Fibroblast of lung (primary cell): ENCODE measurements around the gene SART3. TPM values are rescaled to one million over a fixed set of nuclear protein-coding genes. Genes with fewer than 3 reads are reported as not detected.

ENCODE experiments used
- DNase-seq, 2 donors: peaks; one replicate each; pipeline versions ENCODE4 v3.0.0 to v3.0.0-alpha.2; 2010; ENCODE audit warnings: low read depth in 2 of 2
- H2AFZ ChIP-seq: 2 replicates; pipeline ENCODE4 v1.5.1; 2012; ENCODE audit warnings: low read length, control low read depth, inconsistent platforms
- H3K27ac ChIP-seq: 2 replicates; pipeline ENCODE4 v1.5.1; 2011; ENCODE audit warnings: low read length, control low read depth; ENCODE audit not compliant: insufficient read depth
- H3K27me3 ChIP-seq: 2 replicates; pipeline ENCODE4 v1.5.1; 2011; ENCODE audit warnings: mild to moderate bottlenecking, low read length; ENCODE audit not compliant: control insufficient read depth, insufficient read depth
- H3K36me3 ChIP-seq: 2 replicates; pipeline ENCODE4 v1.5.1; 2011; ENCODE audit warnings: low read length; ENCODE audit not compliant: control insufficient read depth, insufficient read depth
- H3K4me1 ChIP-seq: 2 replicates; pipeline ENCODE4 v1.5.1; 2011; ENCODE audit warnings: low read length; ENCODE audit not compliant: control insufficient read depth, insufficient read depth; ENCODE audit errors: extremely low read depth
- H3K4me2 ChIP-seq: 2 replicates; pipeline ENCODE4 v1.5.1; 2011; ENCODE audit warnings: low read length, control low read depth; ENCODE audit not compliant: insufficient read depth; ENCODE audit errors: extremely low read depth
- H3K4me3 ChIP-seq, 4 experiments: fragments of 200-600 bp in 1 of 4; sonication (generic) in 1 of 4; replicated peaks in 1 of 4; 2 replicates each; pipeline ENCODE4 v1.5.1; 2011 to 2016; ENCODE audit warnings: low read length in 4 of 4, low read depth in 3 of 4, mild to moderate bottlenecking in 3 of 4, control low read depth in 2 of 4, inconsistent platforms in 1 of 4, mixed read lengths in 1 of 4; ENCODE audit not compliant: insufficient read depth in 1 of 4; ENCODE audit errors: control extremely low read depth in 1 of 4
- H3K79me2 ChIP-seq: 2 replicates; pipeline ENCODE4 v1.5.1; 2012; ENCODE audit warnings: mild to moderate bottlenecking, low read length, inconsistent platforms; ENCODE audit not compliant: control insufficient read depth, insufficient read depth
- H3K9ac ChIP-seq: 2 replicates; pipeline ENCODE4 v1.5.1; 2011; ENCODE audit warnings: mild to moderate bottlenecking, low read length, control low read depth; ENCODE audit not compliant: insufficient read depth
- H3K9me3 ChIP-seq: 2 replicates; pipeline ENCODE4 v1.5.1; 2012; ENCODE audit warnings: low read depth, low read length; ENCODE audit not compliant: control insufficient read depth, insufficient read depth
- H4K20me1 ChIP-seq: 2 replicates; pipeline ENCODE4 v1.5.1; 2011; ENCODE audit warnings: low read length; ENCODE audit not compliant: control insufficient read depth, insufficient read depth; ENCODE audit errors: extremely low read depth
- EZH2 ChIP-seq: IDR thresholded peaks from 2 replicates; pipeline ENCODE4 v1.5.1; 2012; ENCODE audit warnings: low read length, control low read depth, mild to moderate bottlenecking; ENCODE audit errors: missing control alignments
- polyA plus RNA-seq, 2 donors: library from polyadenylated mRNA; depleted of rRNA in 1 of 2; stranded (reverse) in 1 of 2; unstranded in 1 of 2; fragments of >200 nt; gene quantifications; 2 replicates each; pipeline ENCODE4 v1.2.1, GENCODE V29; 2011 to 2012; ENCODE audit warnings: missing spikeins in 1 of 2
- total RNA-seq: library from RNA; depleted of rRNA; stranded (reverse); fragments of >200 nt; gene quantifications from 2 replicates; pipeline ENCODE4 v1.2.1, GENCODE V29; 2014
- TF ChIP-seq, protein P1 (sequence below), 2 donors: IDR thresholded peaks in 1 of 2; conservative IDR thresholded peaks in 1 of 2; 1 replicate in 1 of 2; 2 replicates in 1 of 2; pipeline ENCODE4 v1.5.1; 2011 to 2012; ENCODE audit warnings: low read length in 2 of 2, control low read depth in 1 of 2, inconsistent platforms in 1 of 2, low read depth in 1 of 2, mild to moderate bottlenecking in 1 of 2

Gene SART3
- total and polyA plus RNA-seq, 2 donors (not counting 1 experiment from before 2014, with no cell fraction given), result 15.5 to 157 TPM

DNA sequence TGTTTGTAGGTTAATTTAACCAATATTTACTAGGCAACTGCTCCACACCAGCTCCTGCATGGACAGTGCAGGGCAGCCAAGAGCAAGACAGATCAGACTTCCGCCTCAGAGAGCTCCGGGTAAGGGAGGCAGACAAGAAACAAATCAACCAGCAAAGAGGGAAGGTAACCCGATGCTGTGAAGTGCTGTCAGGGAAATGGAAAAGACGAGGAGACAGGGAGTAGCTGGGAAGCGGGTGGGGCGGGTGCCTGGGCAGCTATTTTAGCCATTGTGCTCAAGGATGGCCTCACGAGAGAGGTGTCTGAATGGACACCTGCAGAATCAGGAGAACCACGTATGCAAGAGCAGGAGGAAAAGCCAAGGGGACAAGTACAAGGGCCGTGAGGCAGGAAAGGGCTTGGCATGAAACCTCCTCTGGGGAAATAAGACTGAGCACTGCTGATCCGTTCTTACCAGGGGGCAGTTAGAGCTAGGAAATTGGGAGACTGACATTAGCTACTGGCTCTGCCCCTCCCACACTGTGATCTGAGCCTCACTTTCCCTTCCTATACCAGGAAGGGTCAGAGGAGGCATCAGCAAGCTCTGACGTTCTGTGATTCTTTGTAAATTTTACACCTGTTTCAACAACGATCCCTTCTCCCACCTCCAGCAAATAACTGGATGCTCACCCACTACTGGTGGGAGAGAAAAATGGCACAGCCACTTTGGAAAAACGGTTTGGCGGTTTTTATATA, 43.4 kb upstream of the SART3 start:
- no peak for TF ChIP-seq EZH2
- TF ChIP-seq, protein P1, sequence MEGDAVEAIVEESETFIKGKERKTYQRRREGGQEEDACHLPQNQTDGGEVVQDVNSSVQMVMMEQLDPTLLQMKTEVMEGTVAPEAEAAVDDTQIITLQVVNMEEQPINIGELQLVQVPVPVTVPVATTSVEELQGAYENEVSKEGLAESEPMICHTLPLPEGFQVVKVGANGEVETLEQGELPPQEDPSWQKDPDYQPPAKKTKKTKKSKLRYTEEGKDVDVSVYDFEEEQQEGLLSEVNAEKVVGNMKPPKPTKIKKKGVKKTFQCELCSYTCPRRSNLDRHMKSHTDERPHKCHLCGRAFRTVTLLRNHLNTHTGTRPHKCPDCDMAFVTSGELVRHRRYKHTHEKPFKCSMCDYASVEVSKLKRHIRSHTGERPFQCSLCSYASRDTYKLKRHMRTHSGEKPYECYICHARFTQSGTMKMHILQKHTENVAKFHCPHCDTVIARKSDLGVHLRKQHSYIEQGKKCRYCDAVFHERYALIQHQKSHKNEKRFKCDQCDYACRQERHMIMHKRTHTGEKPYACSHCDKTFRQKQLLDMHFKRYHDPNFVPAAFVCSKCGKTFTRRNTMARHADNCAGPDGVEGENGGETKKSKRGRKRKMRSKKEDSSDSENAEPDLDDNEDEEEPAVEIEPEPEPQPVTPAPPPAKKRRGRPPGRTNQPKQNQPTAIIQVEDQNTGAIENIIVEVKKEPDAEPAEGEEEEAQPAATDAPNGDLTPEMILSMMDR (conservative IDR thresholded peaks at IDR 0.05 in 1 of 2, IDR thresholded peaks at IDR 0.05 in 1 of 2; ENCODE audit: low read depth in 1 of 2, low read length in 2 of 2), result no peak
- Histone ChIP-seq H3K79me2 (no peaks in the 10 kb centered on the region), H2AFZ (no peak overlapping the region), H3K27me3 (no peaks in the 10 kb centered on the region), H3K9ac (no peak overlapping the region), H3K4me3 (no peak overlapping the region), H3K27ac (no peak overlapping the region), H3K4me1 (peaks cover 14% of the 10 kb centered on the region), H3K4me2 (no peak overlapping the region), H3K36me3 (no peaks in the 10 kb centered on the region), H3K9me3 (no peaks in the 10 kb centered on the region), H4K20me1 (no peaks in the 10 kb centered on the region)
- no peak for DNase-seq

DNA sequence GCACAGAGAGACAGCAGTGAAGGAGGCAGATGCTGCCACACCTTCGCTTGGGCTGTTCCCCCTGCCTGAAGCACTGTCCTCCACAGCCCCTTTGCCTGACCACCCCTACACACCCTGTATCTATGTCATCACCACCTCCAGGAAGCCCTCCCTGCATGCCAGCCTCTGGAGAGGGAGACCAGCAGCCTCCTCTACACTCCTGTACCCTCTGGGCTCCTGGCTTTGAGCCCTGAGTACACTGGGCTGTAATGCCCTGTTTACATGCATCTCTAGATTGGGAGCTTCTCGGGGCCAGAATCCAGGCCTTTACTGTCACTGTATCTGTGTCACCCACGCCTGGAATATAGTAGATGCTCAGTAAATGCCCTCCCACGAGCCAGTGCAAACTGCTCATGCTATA, 42.8 kb upstream of the SART3 start:
- peaks cover 12% of the 10 kb centered on the region for H3K4me1 ChIP-seq
- TF ChIP-seq EZH2, result no peak
- TF ChIP-seq, protein P1 (conservative IDR thresholded peaks at IDR 0.05 in 1 of 2, IDR thresholded peaks at IDR 0.05 in 1 of 2; ENCODE audit: low read depth in 1 of 2, low read length in 2 of 2), result no peak

DNA sequence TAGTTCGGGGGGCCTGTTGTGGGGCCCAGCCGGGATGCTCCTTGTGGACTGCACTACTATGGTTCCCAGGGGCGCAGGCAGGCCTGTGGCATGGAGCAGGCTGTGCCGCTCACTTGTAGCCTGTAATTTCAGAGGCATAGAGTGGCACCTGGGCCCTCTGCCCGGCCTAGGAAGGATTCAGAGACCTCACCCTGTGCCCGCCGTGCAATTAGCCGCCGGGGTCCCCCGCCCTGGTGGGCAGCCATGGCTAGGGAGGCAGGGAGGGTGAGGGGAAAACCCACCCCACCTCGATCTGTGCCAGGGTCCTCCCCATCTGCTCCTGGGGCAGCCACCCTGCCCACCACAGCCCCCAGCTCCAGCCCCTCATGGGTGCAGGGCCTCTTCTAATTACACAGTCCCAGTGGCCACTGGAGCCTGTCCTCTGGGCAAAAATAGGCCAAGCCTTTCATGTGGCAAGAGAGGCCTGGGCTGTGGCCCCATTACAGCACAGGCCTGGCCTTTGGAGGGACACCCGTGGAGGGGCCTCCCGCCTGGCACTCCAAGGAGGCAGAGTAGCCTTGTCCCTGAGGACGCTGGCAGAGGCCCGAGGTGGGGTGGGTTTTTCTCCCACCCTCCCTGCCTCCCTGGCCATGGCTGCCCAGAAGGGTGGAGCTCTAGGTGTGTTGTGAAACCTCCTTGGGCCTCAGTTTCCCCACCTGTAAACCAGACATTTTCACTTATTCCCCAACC, 42.2 kb upstream of the SART3 start:
- Histone ChIP-seq H3K4me3 (no peak overlapping the region), H3K4me2 (no peak overlapping the region)
- no peak for TF ChIP-seq EZH2
- TF ChIP-seq, protein P1 (conservative IDR thresholded peaks at IDR 0.05 in 1 of 2, IDR thresholded peaks at IDR 0.05 in 1 of 2; ENCODE audit: low read depth in 1 of 2, low read length in 2 of 2), result no peak

More for the DNA sequence above, 42.8 kb upstream of the SART3 start:
- H3K9ac ChIP-seq, result no peak overlapping the region
- H4K20me1 ChIP-seq, result no peaks in the 10 kb centered on the region
- H3K27ac ChIP-seq, result no peak overlapping the region
- H3K4me2 ChIP-seq, result no peak overlapping the region
- no peaks in the 10 kb centered on the region for H3K9me3 ChIP-seq
- no peak overlapping the region for H2AFZ ChIP-seq
- no peaks in the 10 kb centered on the region for H3K27me3 ChIP-seq
- H3K79me2 ChIP-seq, result no peaks in the 10 kb centered on the region
- H3K36me3 ChIP-seq, result no peaks in the 10 kb centered on the region
- no peak for DNase-seq
- H3K4me3 ChIP-seq, result no peak overlapping the region

More for the DNA sequence above, 42.2 kb upstream of the SART3 start:
- Histone ChIP-seq H3K79me2 (no peaks in the 10 kb centered on the region), H3K27me3 (no peaks in the 10 kb centered on the region), H3K9me3 (no peaks in the 10 kb centered on the region), H2AFZ (no peak overlapping the region), H3K27ac (no peak overlapping the region), H4K20me1 (no peaks in the 10 kb centered on the region), H3K36me3 (no peaks in the 10 kb centered on the region), H3K4me1 (peaks cover 14% of the 10 kb centered on the region), H3K9ac (no peak overlapping the region)
- DNase-seq, result no peak
